ENCODE data around the gene PRKG1. TPM values are rescaled to one million over a fixed set of nuclear protein-coding genes. Genes with fewer than 3 reads are reported as not detected.

The PRKG1 gene
- total RNA-seq, 1 experiment from 2014 or later = 10.4 TPM

DNA sequence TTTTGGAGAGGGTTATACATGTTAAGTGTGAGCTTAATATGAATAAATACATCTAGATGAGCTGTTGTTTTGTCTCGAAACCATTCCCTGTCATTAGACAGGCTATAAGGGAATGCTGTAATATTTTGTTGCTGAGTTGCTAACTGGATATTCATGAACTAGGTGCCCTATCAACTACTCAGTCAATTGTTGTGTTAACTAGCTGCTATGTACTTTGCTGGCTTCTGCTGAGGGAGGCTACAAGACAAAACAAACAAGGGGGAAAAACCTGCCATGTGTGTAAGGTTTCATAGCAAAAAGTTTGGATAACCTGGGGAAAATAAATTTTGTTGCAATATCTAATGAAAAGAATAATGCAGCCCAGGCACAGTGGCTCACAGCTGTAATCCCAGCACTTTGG lies 514.7 kb downstream of the PRKG1 start:
- Histone ChIP-seq H2BK12ac (ENCODE audit: insufficient read length, low read depth, low read length) (no peak overlapping the region), H3K14ac (ENCODE audit: insufficient read depth, low read length) (no peak overlapping the region), H3T11ph (ENCODE audit: low read length) (no peak overlapping the region), H3K79me1 (ENCODE audit: insufficient read depth, low read depth, low read length, poor library complexity, severe bottlenecking) (no peaks in the 10 kb centered on the region), H3K18ac (ENCODE audit: insufficient read length, low read depth, low read length) (no peak overlapping the region), H2BK20ac (ENCODE audit: low read depth, low read length, poor library complexity, severe bottlenecking) (no peak overlapping the region), H4K91ac (ENCODE audit: insufficient read length, low read depth, low read length) (no peak overlapping the region), H2BK5ac (ENCODE audit: insufficient read length, low read length) (no peak overlapping the region), H4K5ac (ENCODE audit: insufficient read length, low read depth, low read length) (no peak overlapping the region), H3K56ac (ENCODE audit: insufficient read length, low read depth, low read length) (no peak overlapping the region), H3K9me3 (ENCODE audit: control insufficient read depth, low read depth, low read length) (no peaks in the 10 kb centered on the region), H3K4me2 (ENCODE audit: insufficient read depth, insufficient read length, low read length) (no peak overlapping the region), H3K27me3 (ENCODE audit: insufficient read depth, low read length) (no peaks in the 10 kb centered on the region), H3K27ac (ENCODE audit: insufficient read length, low read depth, low read length) (no peak overlapping the region), H3K4me1 (ENCODE audit: insufficient read depth, low read length) (peaks cover 6% of the 10 kb centered on the region; the same call in 1 of the 2 replicates), H3K79me2 (ENCODE audit: insufficient read depth, low read length) (no peaks in the 10 kb centered on the region), H3K9ac (ENCODE audit: extremely low read depth, insufficient read length, low read length) (no peak overlapping the region), H2BK15ac (ENCODE audit: low read depth, low read length) (no peak overlapping the region), H2BK120ac (ENCODE audit: low read depth, low read length, poor library complexity, severe bottlenecking) (no peak overlapping the region), H3K4ac (ENCODE audit: low read depth, low read length) (no peak overlapping the region), H4K8ac (replicated peaks; ENCODE audit: insufficient read length, low read depth, low read length) (no peak overlapping the region), H3K23ac (ENCODE audit: insufficient read length, low read depth, low read length) (no peak overlapping the region), H2AFZ (ENCODE audit: low read length) (no peak overlapping the region), H3K23me2 (ENCODE audit: insufficient read length, low read depth, low read length, poor library complexity, severe bottlenecking) (no peaks in the 10 kb centered on the region), H2AK5ac (ENCODE audit: insufficient read length, low read length) (no peak overlapping the region), H4K20me1 (ENCODE audit: control insufficient read depth, insufficient read depth, insufficient read length) (no peaks in the 10 kb centered on the region)
- Mint-ChIP-seq H3K27me3 (ENCODE audit: low read depth) (no peaks in the 10 kb centered on the region), H3K9me3 (no peaks in the 10 kb centered on the region), H3K4me1 (peaks cover 24 to 26% of the 10 kb centered on the region in 2 experiments), H3K36me3 (ENCODE audit: insufficient read depth in 1 of 3, low read depth in 3 of 3) (no peaks in the 10 kb centered on the region), H3K27ac (no peak overlapping the region; a peak in 1 of 7 replicates), H3K4me3 (no peak overlapping the region; a peak in 1 of 5 replicates)
- no CpG with 5 or more reads among the region's 1 CpG for WGBS (ENCODE audit: extremely low coverage, insufficient read length, low lambda C conversion rate)
- no peak for TF ChIP-seq CTCF (conservative IDR thresholded peaks at IDR 0.05)
- DNase-seq = no peak

Measured in H9 (cell line).